GM19193 (cell line): Measurements from ENCODE around the gene GAL.

Source experiments
- POLR2A ChIP-seq: IDR thresholded peaks from 4 replicates; pipeline ENCODE4 v1.6.1; 2011; ENCODE audit not compliant: insufficient read depth, insufficient read length; ENCODE audit errors: extremely low read depth

The GAL gene

DNA sequence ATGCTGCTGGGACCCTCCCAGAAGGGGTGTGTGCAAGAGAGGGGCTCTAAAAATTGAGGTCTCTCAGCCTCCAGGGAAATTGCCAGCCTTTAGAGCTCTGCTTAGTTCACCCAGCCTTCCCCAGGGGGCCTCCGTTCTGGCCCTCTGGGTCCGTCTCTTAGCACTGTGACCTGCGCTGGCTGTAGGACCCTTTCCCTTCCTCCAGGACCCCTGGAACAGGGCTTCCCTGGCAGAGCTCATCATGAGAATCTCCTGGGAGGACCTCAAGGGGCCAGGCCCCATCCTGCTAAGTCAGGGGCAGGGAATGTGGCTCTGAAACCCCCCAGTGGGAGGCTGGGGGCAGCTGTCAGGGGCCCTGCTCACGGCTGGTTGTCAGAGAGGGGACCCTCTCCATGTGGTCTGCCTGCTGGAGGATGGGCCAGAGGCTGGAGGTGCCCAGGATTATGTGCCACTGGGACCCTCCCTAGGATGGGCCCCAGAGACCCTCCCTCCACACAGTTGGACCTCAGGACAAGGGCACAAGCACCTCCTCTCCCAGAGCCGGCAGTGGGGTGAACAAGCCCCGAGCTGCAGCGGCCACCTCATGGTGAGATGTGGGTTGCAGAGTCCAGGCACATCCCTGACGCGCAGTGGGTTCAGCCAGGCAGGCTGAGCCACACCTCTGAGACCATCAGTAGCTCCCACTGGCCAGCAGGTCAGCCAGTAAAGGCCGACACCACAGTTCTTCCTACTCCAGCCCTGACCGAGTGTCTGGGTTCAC is 27.1 kb upstream of the GAL start:
- TF ChIP-seq POLR2A, result no peak

DNA sequence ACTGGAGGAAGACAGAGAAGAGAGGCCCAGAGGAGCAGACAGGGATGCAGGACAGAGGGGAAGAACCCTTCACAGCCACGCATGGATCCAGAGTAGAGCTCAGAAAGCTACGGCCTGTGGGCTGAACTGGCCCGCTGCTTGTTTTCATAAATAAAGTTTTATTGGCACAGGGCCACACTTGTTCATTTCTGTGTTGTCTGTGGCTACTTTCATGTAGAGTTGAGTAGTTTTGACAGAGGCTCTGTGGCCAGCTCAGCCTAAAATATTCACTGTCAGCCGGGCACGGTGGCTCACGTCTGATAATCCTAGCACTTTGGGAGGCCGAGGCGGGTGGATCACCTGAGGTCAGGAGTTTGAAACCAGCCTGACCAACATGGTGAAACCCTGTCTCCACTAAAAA is 26.2 kb upstream of the GAL start:
- TF ChIP-seq POLR2A, result no peak

GRCh38 chr11:68658661-68659060 is 25.7 kb upstream of the GAL start:
- no peak for TF ChIP-seq POLR2A

DNA sequence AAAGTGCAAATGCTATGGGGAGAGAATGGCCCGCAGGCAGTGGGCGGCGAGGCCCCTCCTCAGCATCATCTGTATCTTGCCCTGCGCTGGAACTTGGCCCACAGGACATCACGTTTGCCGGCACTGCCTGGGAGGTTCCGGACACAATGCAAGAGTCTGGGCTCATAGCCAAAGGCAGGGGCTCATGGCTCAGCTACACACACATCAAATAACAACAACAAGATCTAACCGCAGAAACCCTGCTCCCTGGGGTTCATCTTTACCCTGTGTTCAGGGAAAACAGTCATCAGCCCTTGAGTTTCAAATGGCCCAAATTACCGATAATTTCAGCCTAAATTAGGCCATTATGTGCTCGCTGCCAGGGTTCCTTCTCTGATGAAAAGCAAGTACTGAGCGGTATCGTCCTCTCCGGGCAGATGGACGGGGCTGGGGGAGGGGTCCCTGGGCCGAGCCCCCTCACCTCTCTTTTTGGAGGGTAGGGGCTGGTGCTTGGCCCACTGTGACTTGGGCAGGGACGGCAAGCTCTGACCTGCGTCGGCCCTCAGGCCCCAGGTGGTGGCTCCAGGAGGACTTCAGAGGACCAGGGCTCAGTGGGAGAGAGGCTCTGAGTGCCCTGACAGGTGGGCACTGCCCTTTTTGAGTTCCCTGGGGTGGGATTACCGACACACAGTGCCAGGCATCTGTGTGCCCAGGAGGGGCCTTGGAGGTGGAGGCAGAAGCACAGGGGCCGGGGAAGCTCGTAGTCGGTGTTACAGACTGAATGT is 25.0 kb upstream of the GAL start:
- no peak for TF ChIP-seq POLR2A

- no peak for TF ChIP-seq POLR2A
These were observed 24.1 kb upstream of the GAL start for GRCh38 chr11:68660066-68660810.

DNA sequence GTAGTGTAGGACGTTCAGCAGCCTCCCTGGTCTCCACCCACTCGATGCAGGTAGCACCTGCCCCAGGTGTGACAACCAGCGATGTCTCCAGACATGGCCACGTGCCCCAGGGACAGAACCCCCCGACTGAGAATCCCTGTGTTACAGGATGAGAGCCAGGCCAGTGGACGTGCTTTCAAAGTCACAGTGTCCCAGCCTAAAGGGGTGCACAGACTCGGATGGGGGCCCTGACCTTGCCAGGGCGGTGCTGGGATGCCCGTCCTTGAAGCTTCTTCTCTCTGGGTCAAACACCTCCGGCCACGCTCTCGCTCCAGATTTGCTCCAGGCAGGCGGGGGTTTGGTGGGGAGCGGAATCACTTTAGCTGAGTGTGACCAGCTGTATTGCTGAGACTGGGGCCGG is 23.3 kb upstream of the GAL start:
- TF ChIP-seq POLR2A, result no peak

DNA sequence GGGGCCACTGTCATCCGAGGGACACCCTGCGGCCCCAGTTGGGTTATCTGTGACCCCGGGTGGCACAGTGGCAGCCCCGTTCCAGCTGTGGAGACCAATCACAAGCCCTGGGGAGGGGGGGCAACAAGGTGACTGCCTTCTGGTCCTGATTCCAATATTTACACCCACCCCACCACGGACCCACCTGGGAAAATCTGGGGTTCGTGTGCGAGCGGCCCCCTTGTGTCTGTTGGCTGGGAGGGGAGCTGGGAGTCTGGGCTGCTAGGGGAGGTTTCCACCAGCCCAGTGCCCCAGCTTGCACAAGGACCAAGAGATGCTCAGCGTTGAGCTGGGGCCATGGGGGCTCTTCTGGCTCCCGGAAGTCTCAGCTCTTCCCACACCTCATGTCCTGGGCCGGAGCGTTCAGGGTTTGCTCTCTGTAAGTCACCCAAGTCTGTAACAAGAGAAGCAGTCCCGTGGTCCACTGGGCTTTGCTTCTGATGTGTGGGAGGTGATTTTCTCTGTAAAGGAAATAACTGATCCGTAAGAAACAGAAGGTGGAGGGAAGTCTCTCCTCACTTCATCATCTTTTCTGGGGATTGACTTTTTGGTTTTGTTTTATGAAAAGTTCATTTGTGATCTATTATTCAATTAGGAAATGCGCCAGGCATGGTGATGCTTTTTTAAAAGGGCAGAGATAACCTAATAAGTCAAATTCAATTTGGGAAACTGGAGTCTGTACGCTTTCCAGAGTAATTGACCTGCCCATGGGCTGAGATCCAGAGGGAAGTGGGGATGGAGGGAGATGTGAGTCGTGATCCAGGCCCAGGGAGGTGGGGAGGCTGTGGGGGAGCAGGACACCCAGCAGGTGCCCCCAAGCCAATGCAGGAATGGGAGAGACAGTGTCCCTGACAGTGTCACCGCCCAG is 22.4 kb upstream of the GAL start:
- TF ChIP-seq POLR2A, result no peak

- TF ChIP-seq POLR2A, result no peak
These were observed 20.8 kb upstream of the GAL start for GRCh38 chr11:68663482-68664010.

DNA sequence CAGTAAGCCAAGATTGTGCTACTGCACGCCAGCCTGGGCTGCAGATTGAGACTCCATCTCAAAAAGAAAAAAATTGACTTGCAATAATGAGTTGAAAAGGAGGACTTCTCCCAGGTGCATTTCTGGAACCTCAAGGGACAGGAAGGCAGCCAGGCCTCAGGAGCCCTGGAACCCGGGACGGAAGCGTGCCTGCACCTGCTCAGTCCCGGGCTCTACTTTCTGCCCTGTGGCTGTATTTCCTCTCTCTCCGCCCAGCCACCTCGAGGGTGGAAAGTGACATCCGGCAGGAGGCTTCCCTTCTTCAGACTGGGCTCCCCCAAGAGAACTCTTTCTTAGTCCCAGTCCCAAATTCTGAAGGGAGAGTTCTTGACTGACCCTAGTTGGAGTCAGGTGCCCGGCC is 20.2 kb upstream of the GAL start:
- TF ChIP-seq POLR2A, result no peak

- no peak for TF ChIP-seq POLR2A
These were observed 19.4 kb upstream of the GAL start for GRCh38 chr11:68664906-68665305.

- TF ChIP-seq POLR2A, result no peak
These were observed 18.9 kb upstream of the GAL start for GRCh38 chr11:68665436-68665835.

DNA sequence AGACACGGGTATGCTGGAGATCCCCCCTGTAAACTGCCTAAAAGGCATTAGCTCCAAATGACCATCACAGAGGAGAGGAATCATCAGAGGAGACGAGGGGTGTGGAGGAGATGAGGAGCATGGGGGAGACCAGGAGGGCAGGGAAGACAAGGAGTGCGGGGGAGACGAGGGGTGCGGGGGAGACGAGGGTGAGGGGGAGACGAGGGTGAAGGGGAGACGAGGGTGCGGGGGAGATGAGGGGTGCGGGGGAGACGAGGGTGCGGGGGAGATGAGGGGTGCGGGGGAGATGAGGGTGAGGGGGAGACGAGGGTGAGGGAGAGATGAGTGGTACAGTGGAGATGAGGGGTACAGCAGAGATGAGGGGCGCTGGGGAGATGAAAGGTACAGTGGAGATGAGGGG is 17.5 kb upstream of the GAL start:
- TF ChIP-seq POLR2A, result no peak

GRCh38 chr11:68667511-68668500 is 16.5 kb upstream of the GAL start:
- no peak for TF ChIP-seq POLR2A
